ENCODE data around the gene GSAP. TPM values are rescaled to one million over a fixed set of nuclear protein-coding genes. Genes with fewer than 3 reads are reported as not detected.
A peak's percentile ranks its signal among the peaks of the same experiment; 100 is the strongest.

GSAP gene
- total and polyA plus RNA-seq, 10 donors: 35.9 to 96.5 (median 76.9) TPM

- no peaks in the 10 kb centered on the region for H3K36me3 ChIP-seq
- no peak overlapping the region for H3K4me3 ChIP-seq
- no peaks in the 10 kb centered on the region for H3K27me3 ChIP-seq (replicated peaks in 1 of 7)
- TF ChIP-seq CTCF (IDR thresholded peaks at IDR 0.05 in 8 of 11, conservative IDR thresholded peaks at IDR 0.05 in 3 of 11) (no peak), POLR2AphosphoS5 (IDR thresholded peaks at IDR 0.05) (no peak), POLR2A (IDR thresholded peaks at IDR 0.05) (no peak)
- H3K4me1 ChIP-seq: peaks cover 0 to 57% (median 8%) of the 10 kb centered on the region in 6 donors
- WGBS, 5 donors: 84 to 96% (median 88%) methylated on average over 3 of the region's 3 CpGs
- no peak overlapping the region for H3K27ac ChIP-seq
- intact Hi-C loops (cut with DNase I; ENCODE audit: low total_unique reads): no loop called here
- H3K9me3 ChIP-seq: no peaks in the 10 kb centered on the region
- no peak for DNase-seq
These were observed 42.6 kb upstream of the GSAP start for GRCh38 chr7:77458786-77459185.

- Histone ChIP-seq H3K27ac (no peak overlapping the region), H3K36me3 (no peaks in the 10 kb centered on the region), H3K9me3 (no peaks in the 10 kb centered on the region), H3K4me3 (no peak overlapping the region), H3K27me3 (replicated peaks in 1 of 7) (no peaks in the 10 kb centered on the region), H3K4me1 (peaks cover 0 to 61% (median 18%) of the 10 kb centered on the region in 6 donors)
- TF ChIP-seq POLR2AphosphoS5 (IDR thresholded peaks at IDR 0.05) (no peak), CTCF (IDR thresholded peaks at IDR 0.05 in 8 of 11, conservative IDR thresholded peaks at IDR 0.05 in 3 of 11) (no peak), POLR2A (IDR thresholded peaks at IDR 0.05) (no peak)
- DNase-seq: no peak
- 73 to 86% (median 84%) methylated on average over 4 of the region's 4 CpGs for WGBS, 5 donors
- intact Hi-C loops (cut with DNase I; ENCODE audit: low total_unique reads): no loop called here
These were observed 41.6 kb upstream of the GSAP start for GRCh38 chr7:77457779-77458178.

GRCh38 chr7:77456696-77457095 lies 40.5 kb upstream of the GSAP start:
- H3K27ac ChIP-seq: peak overlapping the region in 3 of 8 donors; percentile 34 to 66 (median 62)
- H3K9me3 ChIP-seq: no peaks in the 10 kb centered on the region
- no peaks in the 10 kb centered on the region for H3K36me3 ChIP-seq
- intact Hi-C loops (cut with DNase I; ENCODE audit: low total_unique reads): no loop called here
- H3K4me3 ChIP-seq: no peak overlapping the region
- H3K4me1 ChIP-seq: peaks cover 0 to 68% (median 20%) of the 10 kb centered on the region in 6 donors
- no peak for DNase-seq
- TF ChIP-seq POLR2AphosphoS5 (IDR thresholded peaks at IDR 0.05) (no peak), CTCF (IDR thresholded peaks at IDR 0.05 in 8 of 11, conservative IDR thresholded peaks at IDR 0.05 in 3 of 11) (no peak), POLR2A (IDR thresholded peaks at IDR 0.05) (no peak)
- no peaks in the 10 kb centered on the region for H3K27me3 ChIP-seq (replicated peaks in 1 of 7)
- 31 to 49% (median 39%) methylated on average over 4 of the region's 4 CpGs for WGBS, 5 donors

GRCh38 chr7:77455321-77455720 lies 39.2 kb upstream of the GSAP start:
- 75 to 92% (median 91%) methylated on average over 3 of the region's 3 CpGs for WGBS, 5 donors
- no peak overlapping the region for H3K4me3 ChIP-seq
- no peaks in the 10 kb centered on the region for H3K36me3 ChIP-seq
- peaks cover 0 to 68% (median 20%) of the 10 kb centered on the region in 6 donors for H3K4me1 ChIP-seq
- intact Hi-C loops (cut with DNase I; ENCODE audit: low total_unique reads): no loop called here
- no peak for TF ChIP-seq CTCF (IDR thresholded peaks at IDR 0.05 in 8 of 11, conservative IDR thresholded peaks at IDR 0.05 in 3 of 11)
- no peak for TF ChIP-seq POLR2A (IDR thresholded peaks at IDR 0.05)
- TF ChIP-seq POLR2AphosphoS5 (IDR thresholded peaks at IDR 0.05): no peak
- H3K27me3 ChIP-seq (replicated peaks in 1 of 7): no peaks in the 10 kb centered on the region
- DNase-seq: no peak
- no peaks in the 10 kb centered on the region for H3K9me3 ChIP-seq
- no peak overlapping the region for H3K27ac ChIP-seq
